ENCODE measurements around the gene PRKCZ.

PRKCZ gene

DNA sequence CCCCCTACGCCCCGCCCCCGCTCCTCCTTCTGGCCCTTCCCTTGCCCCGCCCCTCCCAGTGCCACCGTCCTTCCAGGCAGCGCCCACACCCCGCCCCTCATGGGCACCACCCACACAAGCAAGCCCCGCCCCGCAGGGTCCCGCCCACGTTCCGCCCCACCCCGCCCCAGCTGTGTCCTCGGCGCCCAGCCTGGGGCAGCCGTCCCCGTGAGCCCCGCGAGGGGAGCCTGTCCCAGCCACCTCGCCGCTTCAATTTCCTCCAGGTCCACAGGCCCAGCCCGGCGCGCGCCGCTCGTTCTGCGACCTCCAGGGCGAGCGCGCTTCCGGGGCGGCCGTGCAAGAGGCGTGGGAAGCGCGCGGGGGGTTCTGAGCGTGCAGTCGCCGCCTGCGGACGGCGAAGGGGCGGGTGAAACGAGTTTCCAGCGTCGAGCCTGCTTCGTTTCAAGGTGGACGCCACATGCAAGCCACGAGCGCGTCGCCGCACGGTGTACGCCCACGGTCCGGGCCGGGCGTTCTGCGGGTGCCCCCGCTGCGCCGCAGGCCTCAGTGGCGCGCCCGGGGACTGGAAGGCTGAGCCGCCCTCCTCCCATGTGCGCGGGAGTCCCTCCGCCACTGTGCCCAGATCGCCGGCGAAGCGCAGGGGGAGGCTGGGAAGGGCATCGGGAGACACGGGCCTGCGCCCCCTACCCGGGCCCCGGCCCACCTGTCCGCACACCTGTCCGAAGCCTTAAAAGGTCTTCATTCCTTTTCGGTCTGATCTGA, 155.2 kb downstream of the PRKCZ start:
- no peak overlapping the region for H3K27ac ChIP-seq (replicated peaks; ENCODE audit: low read length)
- H3K9me3 ChIP-seq (replicated peaks in 1 of 2; ENCODE audit: control insufficient read depth in 2 of 2, insufficient read depth in 1 of 2, low read depth in 1 of 2, low read length in 2 of 2) = no peaks in the 10 kb centered on the region
- H2BK15ac ChIP-seq (ENCODE audit: low read length) = peak overlapping the region; percentile 99
- no peak overlapping the region for H4K8ac ChIP-seq (ENCODE audit: low read depth, low read length)
- H3K9ac ChIP-seq (ENCODE audit: low read depth, low read length, poor library complexity) = peak overlapping the region; percentile 83
- peak overlapping the region; percentile 97 for H3K4me2 ChIP-seq (ENCODE audit: insufficient read depth, low read length, poor library complexity, severe bottlenecking)
- H3K79me1 ChIP-seq (ENCODE audit: low read depth, low read length) = no peaks in the 10 kb centered on the region
- peak overlapping the region; percentile 91 for H3K18ac ChIP-seq (ENCODE audit: low read length)
- peaks cover 0 to 10% (median 0%) of the 10 kb centered on the region in 3 experiments for H3K27me3 ChIP-seq (ENCODE audit: control insufficient read depth in 3 of 3, insufficient read depth in 3 of 3, low read depth in 1 of 3, low read length in 3 of 3)
- no CpG with 5 or more reads among the region's 84 CpGs for WGBS, 2 donors (ENCODE audit: extremely low coverage in 2 of 2, insufficient read length in 2 of 2, insufficient replicate concordance in 1 of 2)
- H2BK5ac ChIP-seq (ENCODE audit: low read length) = peak overlapping the region; percentile 26
- peak overlapping the region in 1 of 2 donors; percentile 82 for H3K4me3 ChIP-seq (ENCODE audit: low read length in 2 of 2)
- peak overlapping the region; percentile 79 for H4K91ac ChIP-seq (ENCODE audit: low read depth, low read length, poor library complexity)
- H2AK5ac ChIP-seq (ENCODE audit: low read depth, low read length) = peak overlapping the region; percentile 99
- H3K36me3 ChIP-seq (replicated peaks in 1 of 2; ENCODE audit: control insufficient read depth in 2 of 2, insufficient read depth in 2 of 2, low read length in 2 of 2) = no peaks in the 10 kb centered on the region
- H3K23ac ChIP-seq (ENCODE audit: low read depth, low read length, poor library complexity) = peak overlapping the region; percentile 91
- peak overlapping the region; percentile 84 for H3K4ac ChIP-seq (ENCODE audit: low read length)
- H2AFZ ChIP-seq (ENCODE audit: low read length) = peak overlapping the region; percentile 61
- peak overlapping the region; percentile 84 for H3K14ac ChIP-seq (ENCODE audit: low read length)
- H2BK120ac ChIP-seq (ENCODE audit: low read depth, low read length) = peak overlapping the region; percentile 61
- peaks cover 24 to 46% of the 10 kb centered on the region in 2 donors for H3K4me1 ChIP-seq (ENCODE audit: control insufficient read depth in 2 of 2, insufficient read depth in 1 of 2, low read depth in 1 of 2, low read length in 2 of 2)
- DNase-seq (ENCODE audit: low spot score) = peak; percentile 90
- peak overlapping the region; percentile 88 for H2BK12ac ChIP-seq (ENCODE audit: low read length)

DNA sequence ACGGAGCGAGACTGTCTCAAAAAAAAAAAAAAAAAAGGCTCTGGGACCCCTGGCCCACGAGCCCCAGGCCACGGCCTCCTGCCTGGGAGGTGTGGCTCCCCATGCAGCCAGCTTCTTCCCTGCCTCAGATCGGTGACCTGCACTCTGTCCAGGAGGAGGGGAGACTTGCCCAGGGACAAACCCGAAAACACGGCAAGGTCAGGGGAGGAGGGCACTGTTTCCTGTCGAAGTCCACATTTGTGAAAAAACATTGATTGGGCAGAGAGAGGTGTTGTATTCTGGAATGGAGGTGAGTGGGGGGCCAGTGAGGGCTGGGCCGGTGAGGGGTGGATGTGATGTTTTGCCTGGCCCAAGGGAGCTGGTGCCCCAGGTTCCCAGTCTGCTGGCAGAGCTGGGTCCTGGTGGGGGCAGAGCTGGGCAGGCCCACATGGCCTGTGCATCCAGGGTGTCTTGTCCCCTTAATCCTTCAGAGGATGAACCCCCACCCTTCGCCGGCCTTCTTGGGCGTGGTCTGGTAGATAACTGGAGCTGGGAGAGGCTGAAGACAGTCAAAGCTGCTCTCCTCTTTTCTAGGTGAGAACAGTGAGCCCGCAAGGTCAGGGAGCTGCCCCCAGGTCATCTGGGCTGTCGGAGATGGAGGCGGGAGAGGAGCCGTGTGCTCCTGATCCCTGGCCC, 156.7 kb downstream of the PRKCZ start:
- peak overlapping the region; percentile 90 for H3K18ac ChIP-seq (ENCODE audit: low read length)
- no peak overlapping the region for H4K8ac ChIP-seq (ENCODE audit: low read depth, low read length)
- H3K27ac ChIP-seq (replicated peaks; ENCODE audit: low read length) = no peak overlapping the region
- H3K9me3 ChIP-seq (replicated peaks in 1 of 2; ENCODE audit: control insufficient read depth in 2 of 2, insufficient read depth in 1 of 2, low read depth in 1 of 2, low read length in 2 of 2) = no peaks in the 10 kb centered on the region
- H3K79me1 ChIP-seq (ENCODE audit: low read depth, low read length) = no peaks in the 10 kb centered on the region
- no peak overlapping the region for H4K91ac ChIP-seq (ENCODE audit: low read depth, low read length, poor library complexity)
- peak overlapping the region; percentile 48 for H2BK5ac ChIP-seq (ENCODE audit: low read length)
- no peaks in the 10 kb centered on the region for H3K36me3 ChIP-seq (replicated peaks in 1 of 2; ENCODE audit: control insufficient read depth in 2 of 2, insufficient read depth in 2 of 2, low read length in 2 of 2)
- peak overlapping the region; percentile 66 for H3K4ac ChIP-seq (ENCODE audit: low read length)
- peak overlapping the region; percentile 1 for H3K14ac ChIP-seq (ENCODE audit: low read length)
- no peak overlapping the region for H3K9ac ChIP-seq (ENCODE audit: low read depth, low read length, poor library complexity)
- H3K23ac ChIP-seq (ENCODE audit: low read depth, low read length, poor library complexity) = peak overlapping the region; percentile 93
- no peak for DNase-seq (ENCODE audit: low spot score)
- peak overlapping the region; percentile 15 for H2AFZ ChIP-seq (ENCODE audit: low read length)
- H3K4me2 ChIP-seq (ENCODE audit: insufficient read depth, low read length, poor library complexity, severe bottlenecking) = no peak overlapping the region
- H2AK5ac ChIP-seq (ENCODE audit: low read depth, low read length) = peak overlapping the region; percentile 100
- H2BK120ac ChIP-seq (ENCODE audit: low read depth, low read length) = no peak overlapping the region
- peak overlapping the region; percentile 90 for H2BK12ac ChIP-seq (ENCODE audit: low read length)
- WGBS, 2 donors (ENCODE audit: extremely low coverage in 2 of 2, insufficient read length in 2 of 2, insufficient replicate concordance in 1 of 2) = no CpG with 5 or more reads among the region's 16 CpGs
- peaks cover 0 to 10% (median 0%) of the 10 kb centered on the region in 3 experiments for H3K27me3 ChIP-seq (ENCODE audit: control insufficient read depth in 3 of 3, insufficient read depth in 3 of 3, low read depth in 1 of 3, low read length in 3 of 3)
- peak overlapping the region; percentile 97 for H2BK15ac ChIP-seq (ENCODE audit: low read length)
- H3K4me1 ChIP-seq (ENCODE audit: control insufficient read depth in 2 of 2, insufficient read depth in 1 of 2, low read depth in 1 of 2, low read length in 2 of 2) = peaks cover 26 to 46% of the 10 kb centered on the region in 2 donors
- H3K4me3 ChIP-seq (ENCODE audit: low read length in 2 of 2) = no peak overlapping the region

DNA sequence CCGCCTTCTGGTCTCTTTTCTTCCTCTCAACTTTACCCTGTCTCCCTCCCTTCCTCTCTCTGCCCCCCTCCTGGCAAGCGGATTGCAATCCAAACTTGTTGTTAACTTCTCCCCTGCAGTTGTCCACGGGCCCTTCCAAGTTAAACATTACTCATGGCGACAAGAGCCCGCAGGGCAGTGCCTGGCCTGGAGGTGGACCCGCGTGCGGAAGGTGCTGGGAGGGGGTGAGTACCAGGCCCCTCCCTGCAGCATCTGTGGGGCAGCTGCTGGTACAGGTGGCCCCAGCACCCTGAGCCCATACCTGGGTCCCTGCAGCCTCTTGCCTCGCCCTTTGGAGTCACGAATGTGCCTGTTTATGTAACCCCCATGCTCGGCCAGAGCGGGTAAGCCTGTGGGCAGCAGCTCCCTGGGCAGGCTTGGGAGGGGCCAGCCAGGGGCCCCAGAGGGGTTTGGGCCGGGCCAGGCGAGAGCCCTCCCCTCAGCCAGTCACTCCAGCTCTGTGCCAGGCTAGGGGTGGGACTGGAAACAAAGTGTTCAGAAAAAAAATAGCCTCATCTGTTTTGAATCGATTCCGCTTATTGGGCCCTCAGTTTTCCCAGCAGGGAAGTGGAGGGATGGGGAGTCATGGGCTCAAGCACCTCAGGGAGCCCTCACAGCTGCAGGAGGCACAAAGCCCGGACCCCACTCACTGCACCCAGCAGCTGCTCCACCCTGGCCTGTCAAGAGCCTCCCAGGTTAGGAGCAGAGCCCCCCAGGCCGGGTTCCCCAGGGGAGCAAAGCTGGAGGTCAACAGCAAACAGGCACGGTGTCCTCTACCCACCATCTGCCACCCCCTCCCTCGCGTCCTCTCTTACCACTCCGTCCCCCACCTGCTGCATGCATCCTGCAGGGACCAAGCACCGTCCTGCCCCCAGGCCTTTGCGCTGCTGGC, 158.4 kb downstream of the PRKCZ start:
- Histone ChIP-seq H3K9ac (ENCODE audit: low read depth, low read length, poor library complexity) (peak overlapping the region; percentile 44), H4K91ac (ENCODE audit: low read depth, low read length, poor library complexity) (no peak overlapping the region), H3K9me3 (replicated peaks in 1 of 2; ENCODE audit: control insufficient read depth in 2 of 2, insufficient read depth in 1 of 2, low read depth in 1 of 2, low read length in 2 of 2) (no peaks in the 10 kb centered on the region), H2BK12ac (ENCODE audit: low read length) (peak overlapping the region; percentile 22), H3K4me3 (ENCODE audit: low read length in 2 of 2) (no peak overlapping the region), H3K4me2 (ENCODE audit: insufficient read depth, low read length, poor library complexity, severe bottlenecking) (no peak overlapping the region), H4K8ac (ENCODE audit: low read depth, low read length) (no peak overlapping the region), H3K14ac (ENCODE audit: low read length) (no peak overlapping the region), H3K79me1 (ENCODE audit: low read depth, low read length) (no peaks in the 10 kb centered on the region), H3K4me1 (ENCODE audit: control insufficient read depth in 2 of 2, insufficient read depth in 1 of 2, low read depth in 1 of 2, low read length in 2 of 2) (peaks cover 37 to 51% of the 10 kb centered on the region in 2 donors), H3K23ac (ENCODE audit: low read depth, low read length, poor library complexity) (peak overlapping the region; percentile 17), H3K27me3 (ENCODE audit: control insufficient read depth in 3 of 3, insufficient read depth in 3 of 3, low read depth in 1 of 3, low read length in 3 of 3) (peaks cover 0 to 10% (median 0%) of the 10 kb centered on the region in 3 experiments), H3K27ac (replicated peaks; ENCODE audit: low read length) (no peak overlapping the region), H3K36me3 (replicated peaks in 1 of 2; ENCODE audit: control insufficient read depth in 2 of 2, insufficient read depth in 2 of 2, low read length in 2 of 2) (no peaks in the 10 kb centered on the region), H3K4ac (ENCODE audit: low read length) (peak overlapping the region; percentile 37), H2BK15ac (ENCODE audit: low read length) (peak overlapping the region; percentile 98), H2AK5ac (ENCODE audit: low read depth, low read length) (peak overlapping the region; percentile 100), H3K18ac (ENCODE audit: low read length) (peak overlapping the region; percentile 80), H2BK5ac (ENCODE audit: low read length) (peak overlapping the region; percentile 87), H2BK120ac (ENCODE audit: low read depth, low read length) (no peak overlapping the region), H2AFZ (ENCODE audit: low read length) (peak overlapping the region; percentile 21)
- no CpG with 5 or more reads among the region's 24 CpGs for WGBS, 2 donors (ENCODE audit: extremely low coverage in 2 of 2, insufficient read length in 2 of 2, insufficient replicate concordance in 1 of 2)
- no peak for DNase-seq (ENCODE audit: low spot score)

Measured in neuronal stem cell (in vitro differentiated cells).